Small intestine (tissue), 7 donors: ENCODE measurements around the gene GPR75. TPM values are rescaled to one million over a fixed set of nuclear protein-coding genes. Genes with fewer than 3 reads are reported as not detected.
"Not testable (repeated sequence)": the region's sequence is repeated elsewhere in the genome, so short reads cannot be mapped to it uniquely, and the experiment has no call there.

Experiments
- DNase-seq, 2 donors: peaks; one replicate each; pipeline versions ENCODE4 v3.0.0 to v3.0.0-alpha.2; 2013
- FAIRE-seq: peaks from 2 replicates; lab custom pipeline; 2012; peaks lifted over from hg19 to GRCh38; lab: Jason Lieb, UNC
- H3K27ac ChIP-seq, 3 donors: one replicate each; pipeline ENCODE4 v1.5.1; 2013; ENCODE audit warnings: low read length in 2 of 3, mild to moderate bottlenecking in 2 of 3, control low read depth in 1 of 3, inconsistent platforms in 1 of 3, low read depth in 1 of 3, moderate library complexity in 1 of 3
- H3K27me3 ChIP-seq, 3 donors: one replicate each; pipeline ENCODE4 v1.6.1; 2013; ENCODE audit warnings: low read length in 3 of 3, inconsistent platforms in 1 of 3; ENCODE audit not compliant: control insufficient read depth in 3 of 3, insufficient read depth in 3 of 3
- H3K36me3 ChIP-seq, 3 donors: one replicate each; pipeline ENCODE4 v1.6.1; 2013; ENCODE audit warnings: low read length in 3 of 3, inconsistent platforms in 1 of 3, low read depth in 1 of 3, mild to moderate bottlenecking in 1 of 3, moderate library complexity in 1 of 3; ENCODE audit not compliant: control insufficient read depth in 3 of 3, insufficient read depth in 2 of 3
- H3K4me1 ChIP-seq, 3 donors: one replicate each; pipeline ENCODE4 v1.6.1; 2013; ENCODE audit warnings: low read length in 2 of 3, inconsistent platforms in 1 of 3, low read depth in 1 of 3, mild to moderate bottlenecking in 1 of 3, moderate library complexity in 1 of 3; ENCODE audit not compliant: control insufficient read depth in 3 of 3, insufficient read depth in 2 of 3
- H3K4me3 ChIP-seq, 3 donors: one replicate each; pipeline ENCODE4 v1.5.1; 2013; ENCODE audit warnings: low read length in 3 of 3, control low read depth in 1 of 3, inconsistent platforms in 1 of 3, low read depth in 1 of 3, mild to moderate bottlenecking in 1 of 3, moderate library complexity in 1 of 3
- H3K9me3 ChIP-seq, 2 donors: one replicate each; pipeline ENCODE4 v1.6.1; 2013; ENCODE audit warnings: low read depth in 1 of 2, low read length in 1 of 2; ENCODE audit not compliant: control insufficient read depth in 2 of 2, insufficient read depth in 1 of 2
- WGBS, 3 donors: extraction: QIAGEN DNeasy Blood & Tissue Kit; methylation state at CpG; one replicate each; pipeline ENCODE4 v1.1.7; 2013; 5-methylcytosine and 5-hydroxymethylcytosine counted together
- polyA plus RNA-seq, 4 donors: library from polyadenylated mRNA; stranded (reverse) in 3 of 4; unstranded in 1 of 4; fragments of 200-250 nt in 3 of 4; fragments of 120-200 nt in 1 of 4; gene quantifications; one replicate each; pipeline versions ENCODE4 v1.2.1 to v1.2.3, GENCODE V29; 2013
- donor health status: healthy with polysubstance abuse.
- donor health status: control.
- donor health status: control.
- donor health status: Bipolar disorder and iron deficiency.
- donor health status: healthy.

Gene GPR75
- polyA plus RNA-seq, 4 donors, result 0.27 to 4.2 (median 0.52) TPM; not detected in 1

GRCh38 chr2:53865962-53866361 lies 6.2 kb upstream of the GPR75 start:
- FAIRE-seq (no peak), DNase-seq (no peak)
- Histone ChIP-seq H3K4me1 (no peaks in the 10 kb centered on the region), H3K36me3 (peaks cover 8 to 18% (median 11%) of the 10 kb centered on the region in 3 donors), H3K27ac (no peak overlapping the region), H3K9me3 (no peaks in the 10 kb centered on the region), H3K27me3 (no peaks in the 10 kb centered on the region), H3K4me3 (no peak overlapping the region)
- WGBS, 3 donors, result 84 to 91% (median 88%) methylated on average over 5 of the region's 5 CpGs

- no peak for FAIRE-seq
Observed at GRCh38 chr2:53865264-53865663, 5.5 kb upstream of the GPR75 start.

GRCh38 chr2:53863538-53864227 lies 3.9 kb upstream of the GPR75 start:
- Histone ChIP-seq H3K4me3 (no peak overlapping the region), H3K36me3 (peaks cover 8 to 15% (median 11%) of the 10 kb centered on the region in 3 donors), H3K4me1 (peaks cover 0 to 2% (median 0%) of the 10 kb centered on the region in 3 donors), H3K9me3 (no peaks in the 10 kb centered on the region), H3K27me3 (no peaks in the 10 kb centered on the region), H3K27ac (no peak overlapping the region)
- DNase-seq, result no peak
- 95 to 98% (median 97%) methylated on average over 6 of the region's 6 CpGs for WGBS, 3 donors
- FAIRE-seq, result no peak

More at GRCh38 chr2:53865264-53865663, 5.5 kb upstream of the GPR75 start:
- Histone ChIP-seq H3K4me1 (no peaks in the 10 kb centered on the region), H3K9me3 (no peaks in the 10 kb centered on the region), H3K27ac (no peak overlapping the region), H3K4me3 (no peak overlapping the region), H3K27me3 (no peaks in the 10 kb centered on the region), H3K36me3 (peaks cover 8 to 15% (median 11%) of the 10 kb centered on the region in 3 donors)
- DNase-seq, result no peak
- 89 to 91% (median 90%) methylated on average over 2 of the region's 2 CpGs for WGBS, 3 donors

GRCh38 chr2:53861824-53862223 lies 2.1 kb upstream of the GPR75 start:
- Histone ChIP-seq H3K4me3 (no peak overlapping the region), H3K36me3 (peaks cover 2 to 11% (median 6%) of the 10 kb centered on the region in 3 donors), H3K9me3 (no peaks in the 10 kb centered on the region), H3K27ac (no peak overlapping the region), H3K4me1 (peaks cover 0 to 2% (median 0%) of the 10 kb centered on the region in 3 donors), H3K27me3 (no peaks in the 10 kb centered on the region)
- DNase-seq (no peak), FAIRE-seq (no peak)
- 91 to 94% (median 94%) methylated on average over 5 of the region's 5 CpGs for WGBS, 3 donors

- DNase-seq (no peak), FAIRE-seq (no peak)
- H3K27me3 ChIP-seq, result no peaks in the 10 kb centered on the region
- H3K9me3 ChIP-seq, result no peaks in the 10 kb centered on the region
- no peak overlapping the region for H3K27ac ChIP-seq
- H3K4me1 ChIP-seq, result peaks cover 0 to 3% (median 0%) of the 10 kb centered on the region in 3 donors
- WGBS, 3 donors, result 90 to 93% (median 93%) methylated on average over 2 of the region's 2 CpGs
- no peak overlapping the region for H3K4me3 ChIP-seq
- H3K36me3 ChIP-seq, result peaks cover 0 to 12% (median 2%) of the 10 kb centered on the region in 3 donors
Observed at GRCh38 chr2:53856272-53856671, 3.5 kb downstream of the GPR75 start.

- WGBS, 3 donors, result 84 to 95% (median 87%) methylated on average over 2 of the region's 2 CpGs
- Histone ChIP-seq H3K4me1 (peaks cover 0 to 3% (median 0%) of the 10 kb centered on the region in 3 donors), H3K36me3 (peaks cover 0 to 12% (median 2%) of the 10 kb centered on the region in 3 donors), H3K27me3 (no peaks in the 10 kb centered on the region), H3K4me3 (no peak overlapping the region), H3K9me3 (no peaks in the 10 kb centered on the region), H3K27ac (no peak overlapping the region)
- DNase-seq (no peak), FAIRE-seq (no peak)
Observed at GRCh38 chr2:53854678-53855077, 5.1 kb downstream of the GPR75 start.

GRCh38 chr2:53852532-53852931 lies 7.2 kb downstream of the GPR75 start:
- H3K27me3 ChIP-seq, result no peaks in the 10 kb centered on the region
- H3K27ac ChIP-seq, result no peak overlapping the region
- no peaks in the 10 kb centered on the region for H3K9me3 ChIP-seq
- FAIRE-seq (no peak), DNase-seq (no peak)
- WGBS, 3 donors, result 88 to 97% (median 92%) methylated on average over 4 of the region's 4 CpGs
- peaks cover 0 to 12% (median 2%) of the 10 kb centered on the region in 3 donors for H3K36me3 ChIP-seq
- peaks cover 0 to 5% (median 0%) of the 10 kb centered on the region in 3 donors for H3K4me1 ChIP-seq
- H3K4me3 ChIP-seq, result no peak overlapping the region

GRCh38 chr2:53851052-53851757 lies 8.6 kb downstream of the GPR75 start:
- FAIRE-seq, H3K4me1 ChIP-seq, H3K9me3 ChIP-seq, H3K27me3 ChIP-seq, H3K4me3 ChIP-seq: not testable (repeated sequence)
- DNase-seq, result peak; percentile 71 to 77
- Histone ChIP-seq H3K36me3 (peaks cover 0 to 12% (median 2%) of the 10 kb centered on the region in 3 donors), H3K27ac (peak overlapping the region in 1 of 3 donors; percentile 59)
- 70 to 84% (median 76%) methylated on average over 9 of the region's 9 CpGs for WGBS, 3 donors
